GM23338 (cell line): ENCODE results near the gene ALDH1A2. TPM values are rescaled to one million over a fixed set of nuclear protein-coding genes. Genes with fewer than 3 reads are reported as not detected.

Experiments used
- ATAC-seq: fragments of 200-7000 bp; cut with Tn5 transposase; 3 replicates; pipeline ENCODE4 v1.9.1; 2020
- DNase-seq: peaks from one replicate; pipeline ENCODE4 v3.0.0-alpha.2; 2015; ENCODE audit warnings: low spot score
- H2AFZ ChIP-seq: fragments of 200-600 bp; sonication (generic); 2 replicates; pipeline ENCODE4 v1.8.0; 2016; ENCODE audit warnings: antibody characterized with exemption, mild to moderate bottlenecking, moderate library complexity
- H3F3A ChIP-seq: fragments of 200-600 bp; sonication (generic); replicated peaks from 2 replicates; pipeline ENCODE4 v1.8.0; 2017; ENCODE audit warnings: antibody characterized with exemption, mixed run types, low read depth
- H3K27ac ChIP-seq: fragments of 200-600 bp; sonication (generic); 2 replicates; pipeline ENCODE4 v1.6.1; 2016; ENCODE audit warnings: low read depth
- H3K27me3 ChIP-seq: fragments of 200-600 bp; sonication (generic); 2 replicates; pipeline ENCODE4 v1.8.0; 2016; ENCODE audit warnings: mild to moderate bottlenecking, mixed run types, moderate library complexity; ENCODE audit not compliant: insufficient read depth
- H3K36me3 ChIP-seq: fragments of 200-600 bp; sonication (generic); 2 replicates; pipeline ENCODE4 v1.8.0; 2016; ENCODE audit warnings: mild to moderate bottlenecking; ENCODE audit not compliant: insufficient read depth
- H3K4me1 ChIP-seq: fragments of 200-600 bp; sonication (generic); 2 replicates; pipeline ENCODE4 v1.8.0; 2016; ENCODE audit warnings: mild to moderate bottlenecking, moderate library complexity; ENCODE audit not compliant: insufficient read depth
- H3K4me2 ChIP-seq: fragments of 200-600 bp; sonication (generic); 2 replicates; pipeline ENCODE4 v1.7.1; 2017; ENCODE audit warnings: mixed run types
- H3K4me3 ChIP-seq: fragments of 200-600 bp; sonication (generic); 2 replicates; pipeline ENCODE4 v1.6.1; 2016; ENCODE audit warnings: mixed run types
- H3K79me2 ChIP-seq: fragments of 200-600 bp; sonication (generic); replicated peaks from 2 replicates; pipeline ENCODE4 v1.8.0; 2017; ENCODE audit warnings: mild to moderate bottlenecking; ENCODE audit not compliant: insufficient read depth
- H3K9me2 ChIP-seq: fragments of 200-600 bp; sonication (generic); 2 replicates; pipeline ENCODE4 v1.8.0; 2017; ENCODE audit not compliant: insufficient read depth
- H4K20me1 ChIP-seq: fragments of 200-600 bp; sonication (generic); replicated peaks from 2 replicates; pipeline ENCODE4 v1.8.0; 2017; ENCODE audit warnings: mild to moderate bottlenecking; ENCODE audit not compliant: insufficient read depth
- H3K27ac Mint-ChIP-seq: 2 replicates; pipeline ENCODE4 v1.8.0; 2020; ENCODE audit warnings: inconsistent platforms, mild to moderate bottlenecking, moderate library complexity, mixed read lengths
- H3K27me3 Mint-ChIP-seq: 3 replicates; pipeline ENCODE4 v1.8.0; 2022; ENCODE audit warnings: low read depth, mild to moderate bottlenecking, moderate library complexity, mixed read lengths, inconsistent platforms; ENCODE audit not compliant: insufficient read depth, poor library complexity
- H3K36me3 Mint-ChIP-seq: 3 replicates; pipeline ENCODE4 v1.8.0; 2021; ENCODE audit warnings: low read depth, mild to moderate bottlenecking, inconsistent platforms, moderate library complexity, mixed read lengths
- H3K4me1 Mint-ChIP-seq: 3 replicates; pipeline ENCODE4 v1.8.0; 2020; ENCODE audit warnings: mild to moderate bottlenecking, inconsistent platforms, mixed read lengths
- H3K4me3 Mint-ChIP-seq: 3 replicates; pipeline ENCODE4 v1.8.0; 2021; ENCODE audit warnings: moderate library complexity, mild to moderate bottlenecking, inconsistent platforms, mixed read lengths
- H3K9me3 Mint-ChIP-seq: 3 replicates; pipeline ENCODE4 v1.8.0; 2020; ENCODE audit warnings: moderate library complexity, mild to moderate bottlenecking, inconsistent platforms, mixed read lengths
- CREB1 ChIP-seq: fragments of 250-450 bp; sonication (Bioruptor Pico); IDR thresholded peaks from 2 replicates; pipeline ENCODE4 v1.5.0; 2020; ENCODE audit warnings: low read depth, mild to moderate bottlenecking, moderate library complexity
- EZH2 ChIP-seq: fragments of 200-600 bp; sonication (generic); IDR thresholded peaks from one replicate; pipeline ENCODE4 v1.8.0; 2017; ENCODE audit warnings: antibody characterized with exemption, mild to moderate bottlenecking, low read depth; ENCODE audit not compliant: unreplicated experiment
- EZH2phosphoT487 ChIP-seq: fragments of 200-600 bp; sonication (generic); IDR thresholded peaks from one replicate; pipeline ENCODE4 v1.8.1; 2018; ENCODE audit warnings: antibody characterized with exemption; ENCODE audit not compliant: unreplicated experiment
- JUNB ChIP-seq: IDR thresholded peaks from one replicate; pipeline ENCODE4 v1.6.1; 2016; ENCODE audit warnings: antibody characterized with exemption; ENCODE audit not compliant: unreplicated experiment
- NANOG ChIP-seq: IDR thresholded peaks from 2 replicates; pipeline ENCODE4 v1.6.1; 2016; ENCODE audit warnings: antibody characterized with exemption, borderline replicate concordance
- POLR2AphosphoS5 ChIP-seq: IDR thresholded peaks from 2 replicates; pipeline ENCODE4 v1.6.1; 2016; ENCODE audit warnings: antibody characterized with exemption, low read depth
- STAT1 ChIP-seq: IDR thresholded peaks from one replicate; pipeline ENCODE4 v1.6.1; 2016; ENCODE audit warnings: antibody characterized with exemption; ENCODE audit not compliant: unreplicated experiment
- ZNF114 ChIP-seq: fragments of 250-450 bp; sonication (Bioruptor Pico); IDR thresholded peaks from 2 replicates; pipeline ENCODE4 v1.5.0; 2020; ENCODE audit warnings: mild to moderate bottlenecking, moderate library complexity
- ZNF331 ChIP-seq: fragments of 250-450 bp; sonication (Bioruptor Pico); IDR thresholded peaks from 2 replicates; pipeline ENCODE4 v1.5.0; 2020; ENCODE audit warnings: low read depth, mild to moderate bottlenecking, moderate library complexity
- polyA plus RNA-seq: library from polyadenylated mRNA; unstranded; fragments of >200 nt; fragmentation: Nextera tagmentation; extraction: Ambion mirVana; gene quantifications from 2 replicates; pipeline ENCODE4 v1.2.1, GENCODE V29; 2016
- total RNA-seq: library from RNA; depleted of rRNA; stranded (reverse); fragments of >200 nt; shearing (Covaris generic); gene quantifications from 2 replicates; pipeline ENCODE4 v1.2.3, GENCODE V29; 2014
- TF ChIP-seq, protein P1 (sequence below): IDR thresholded peaks from 2 replicates; pipeline ENCODE4 v1.6.1; 2016; ENCODE audit warnings: antibody characterized with exemption
- TF ChIP-seq, protein P2 (sequence below): IDR thresholded peaks from one replicate; pipeline ENCODE4 v1.6.1; 2018; ENCODE audit warnings: antibody characterized with exemption; ENCODE audit not compliant: unreplicated experiment
- TF ChIP-seq, protein P3 (sequence below), 2 experiments: fragments of 200-600 bp in 1 of 2; sonication (generic) in 1 of 2; conservative IDR thresholded peaks; 2 replicates each; pipeline versions ENCODE4 v1.5.1 to v1.6.1; 2016 to 2017; ENCODE audit warnings: antibody characterized with exemption in 2 of 2, low read depth in 2 of 2, mild to moderate bottlenecking in 2 of 2, moderate library complexity in 1 of 2
- TF ChIP-seq, protein P4 (sequence below): fragments of 250-450 bp; sonication (Bioruptor Pico); IDR thresholded peaks from 2 replicates; pipeline ENCODE4 v1.5.0; 2020; ENCODE audit warnings: mild to moderate bottlenecking, moderate library complexity

ALDH1A2 gene
- total and polyA plus RNA-seq, 2 experiments from 2014 or later, result 0.80 TPM; not detected in 1

DNA sequence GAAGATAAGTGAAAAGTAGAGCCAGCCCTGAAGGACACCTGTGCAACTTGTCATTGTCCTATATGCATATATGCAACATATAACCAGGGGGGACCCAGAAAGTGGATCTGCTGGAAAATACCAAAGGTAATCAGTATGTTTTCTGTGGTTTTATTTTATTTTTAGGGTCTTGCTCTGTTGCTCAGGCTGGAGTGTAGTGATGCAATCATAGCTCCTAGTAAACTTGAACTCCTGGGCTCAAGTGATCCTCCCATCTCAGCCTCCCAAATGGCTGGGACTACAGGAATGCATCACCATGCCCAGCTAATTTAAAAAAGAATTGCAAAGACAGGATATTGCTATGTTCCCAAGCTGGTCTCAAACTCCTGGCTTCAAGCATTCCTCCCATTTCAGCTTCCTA, 18.0 kb upstream of the ALDH1A2 start:
- Mint-ChIP-seq H3K27ac (no peak overlapping the region), H3K36me3 (no peaks in the 10 kb centered on the region), H3K4me1 (peaks cover 18% of the 10 kb centered on the region; the same call in 2 of the 3 replicates), H3K27me3 (no peaks in the 10 kb centered on the region), H3K9me3 (no peaks in the 10 kb centered on the region), H3K4me3 (no peak overlapping the region)
- H3K9me2 ChIP-seq, result no peaks in the 10 kb centered on the region; the same call in none of the 2 replicates
- no peaks in the 10 kb centered on the region for H3K79me2 ChIP-seq
- no peak overlapping the region for H3K4me3 ChIP-seq
- TF ChIP-seq, protein P1, sequence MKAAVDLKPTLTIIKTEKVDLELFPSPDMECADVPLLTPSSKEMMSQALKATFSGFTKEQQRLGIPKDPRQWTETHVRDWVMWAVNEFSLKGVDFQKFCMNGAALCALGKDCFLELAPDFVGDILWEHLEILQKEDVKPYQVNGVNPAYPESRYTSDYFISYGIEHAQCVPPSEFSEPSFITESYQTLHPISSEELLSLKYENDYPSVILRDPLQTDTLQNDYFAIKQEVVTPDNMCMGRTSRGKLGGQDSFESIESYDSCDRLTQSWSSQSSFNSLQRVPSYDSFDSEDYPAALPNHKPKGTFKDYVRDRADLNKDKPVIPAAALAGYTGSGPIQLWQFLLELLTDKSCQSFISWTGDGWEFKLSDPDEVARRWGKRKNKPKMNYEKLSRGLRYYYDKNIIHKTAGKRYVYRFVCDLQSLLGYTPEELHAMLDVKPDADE, result no peak
- TF ChIP-seq JUNB, result no peak
- no peak for TF ChIP-seq ZNF331
- no peak for TF ChIP-seq EZH2phosphoT487
- TF ChIP-seq CREB1 (CRISPR knock-in tag), result no peak
- TF ChIP-seq EZH2, result no peak
- TF ChIP-seq, protein P2, sequence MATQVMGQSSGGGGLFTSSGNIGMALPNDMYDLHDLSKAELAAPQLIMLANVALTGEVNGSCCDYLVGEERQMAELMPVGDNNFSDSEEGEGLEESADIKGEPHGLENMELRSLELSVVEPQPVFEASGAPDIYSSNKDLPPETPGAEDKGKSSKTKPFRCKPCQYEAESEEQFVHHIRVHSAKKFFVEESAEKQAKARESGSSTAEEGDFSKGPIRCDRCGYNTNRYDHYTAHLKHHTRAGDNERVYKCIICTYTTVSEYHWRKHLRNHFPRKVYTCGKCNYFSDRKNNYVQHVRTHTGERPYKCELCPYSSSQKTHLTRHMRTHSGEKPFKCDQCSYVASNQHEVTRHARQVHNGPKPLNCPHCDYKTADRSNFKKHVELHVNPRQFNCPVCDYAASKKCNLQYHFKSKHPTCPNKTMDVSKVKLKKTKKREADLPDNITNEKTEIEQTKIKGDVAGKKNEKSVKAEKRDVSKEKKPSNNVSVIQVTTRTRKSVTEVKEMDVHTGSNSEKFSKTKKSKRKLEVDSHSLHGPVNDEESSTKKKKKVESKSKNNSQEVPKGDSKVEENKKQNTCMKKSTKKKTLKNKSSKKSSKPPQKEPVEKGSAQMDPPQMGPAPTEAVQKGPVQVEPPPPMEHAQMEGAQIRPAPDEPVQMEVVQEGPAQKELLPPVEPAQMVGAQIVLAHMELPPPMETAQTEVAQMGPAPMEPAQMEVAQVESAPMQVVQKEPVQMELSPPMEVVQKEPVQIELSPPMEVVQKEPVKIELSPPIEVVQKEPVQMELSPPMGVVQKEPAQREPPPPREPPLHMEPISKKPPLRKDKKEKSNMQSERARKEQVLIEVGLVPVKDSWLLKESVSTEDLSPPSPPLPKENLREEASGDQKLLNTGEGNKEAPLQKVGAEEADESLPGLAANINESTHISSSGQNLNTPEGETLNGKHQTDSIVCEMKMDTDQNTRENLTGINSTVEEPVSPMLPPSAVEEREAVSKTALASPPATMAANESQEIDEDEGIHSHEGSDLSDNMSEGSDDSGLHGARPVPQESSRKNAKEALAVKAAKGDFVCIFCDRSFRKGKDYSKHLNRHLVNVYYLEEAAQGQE, result no peak
- TF ChIP-seq NANOG, result no peak
- no peak for TF ChIP-seq STAT1
- TF ChIP-seq, protein P3, sequence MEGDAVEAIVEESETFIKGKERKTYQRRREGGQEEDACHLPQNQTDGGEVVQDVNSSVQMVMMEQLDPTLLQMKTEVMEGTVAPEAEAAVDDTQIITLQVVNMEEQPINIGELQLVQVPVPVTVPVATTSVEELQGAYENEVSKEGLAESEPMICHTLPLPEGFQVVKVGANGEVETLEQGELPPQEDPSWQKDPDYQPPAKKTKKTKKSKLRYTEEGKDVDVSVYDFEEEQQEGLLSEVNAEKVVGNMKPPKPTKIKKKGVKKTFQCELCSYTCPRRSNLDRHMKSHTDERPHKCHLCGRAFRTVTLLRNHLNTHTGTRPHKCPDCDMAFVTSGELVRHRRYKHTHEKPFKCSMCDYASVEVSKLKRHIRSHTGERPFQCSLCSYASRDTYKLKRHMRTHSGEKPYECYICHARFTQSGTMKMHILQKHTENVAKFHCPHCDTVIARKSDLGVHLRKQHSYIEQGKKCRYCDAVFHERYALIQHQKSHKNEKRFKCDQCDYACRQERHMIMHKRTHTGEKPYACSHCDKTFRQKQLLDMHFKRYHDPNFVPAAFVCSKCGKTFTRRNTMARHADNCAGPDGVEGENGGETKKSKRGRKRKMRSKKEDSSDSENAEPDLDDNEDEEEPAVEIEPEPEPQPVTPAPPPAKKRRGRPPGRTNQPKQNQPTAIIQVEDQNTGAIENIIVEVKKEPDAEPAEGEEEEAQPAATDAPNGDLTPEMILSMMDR (conservative IDR thresholded peaks at IDR 0.05; ENCODE audit: low read depth in 2 of 2), result no peak
- no peak for TF ChIP-seq POLR2AphosphoS5
- TF ChIP-seq, protein P4, sequence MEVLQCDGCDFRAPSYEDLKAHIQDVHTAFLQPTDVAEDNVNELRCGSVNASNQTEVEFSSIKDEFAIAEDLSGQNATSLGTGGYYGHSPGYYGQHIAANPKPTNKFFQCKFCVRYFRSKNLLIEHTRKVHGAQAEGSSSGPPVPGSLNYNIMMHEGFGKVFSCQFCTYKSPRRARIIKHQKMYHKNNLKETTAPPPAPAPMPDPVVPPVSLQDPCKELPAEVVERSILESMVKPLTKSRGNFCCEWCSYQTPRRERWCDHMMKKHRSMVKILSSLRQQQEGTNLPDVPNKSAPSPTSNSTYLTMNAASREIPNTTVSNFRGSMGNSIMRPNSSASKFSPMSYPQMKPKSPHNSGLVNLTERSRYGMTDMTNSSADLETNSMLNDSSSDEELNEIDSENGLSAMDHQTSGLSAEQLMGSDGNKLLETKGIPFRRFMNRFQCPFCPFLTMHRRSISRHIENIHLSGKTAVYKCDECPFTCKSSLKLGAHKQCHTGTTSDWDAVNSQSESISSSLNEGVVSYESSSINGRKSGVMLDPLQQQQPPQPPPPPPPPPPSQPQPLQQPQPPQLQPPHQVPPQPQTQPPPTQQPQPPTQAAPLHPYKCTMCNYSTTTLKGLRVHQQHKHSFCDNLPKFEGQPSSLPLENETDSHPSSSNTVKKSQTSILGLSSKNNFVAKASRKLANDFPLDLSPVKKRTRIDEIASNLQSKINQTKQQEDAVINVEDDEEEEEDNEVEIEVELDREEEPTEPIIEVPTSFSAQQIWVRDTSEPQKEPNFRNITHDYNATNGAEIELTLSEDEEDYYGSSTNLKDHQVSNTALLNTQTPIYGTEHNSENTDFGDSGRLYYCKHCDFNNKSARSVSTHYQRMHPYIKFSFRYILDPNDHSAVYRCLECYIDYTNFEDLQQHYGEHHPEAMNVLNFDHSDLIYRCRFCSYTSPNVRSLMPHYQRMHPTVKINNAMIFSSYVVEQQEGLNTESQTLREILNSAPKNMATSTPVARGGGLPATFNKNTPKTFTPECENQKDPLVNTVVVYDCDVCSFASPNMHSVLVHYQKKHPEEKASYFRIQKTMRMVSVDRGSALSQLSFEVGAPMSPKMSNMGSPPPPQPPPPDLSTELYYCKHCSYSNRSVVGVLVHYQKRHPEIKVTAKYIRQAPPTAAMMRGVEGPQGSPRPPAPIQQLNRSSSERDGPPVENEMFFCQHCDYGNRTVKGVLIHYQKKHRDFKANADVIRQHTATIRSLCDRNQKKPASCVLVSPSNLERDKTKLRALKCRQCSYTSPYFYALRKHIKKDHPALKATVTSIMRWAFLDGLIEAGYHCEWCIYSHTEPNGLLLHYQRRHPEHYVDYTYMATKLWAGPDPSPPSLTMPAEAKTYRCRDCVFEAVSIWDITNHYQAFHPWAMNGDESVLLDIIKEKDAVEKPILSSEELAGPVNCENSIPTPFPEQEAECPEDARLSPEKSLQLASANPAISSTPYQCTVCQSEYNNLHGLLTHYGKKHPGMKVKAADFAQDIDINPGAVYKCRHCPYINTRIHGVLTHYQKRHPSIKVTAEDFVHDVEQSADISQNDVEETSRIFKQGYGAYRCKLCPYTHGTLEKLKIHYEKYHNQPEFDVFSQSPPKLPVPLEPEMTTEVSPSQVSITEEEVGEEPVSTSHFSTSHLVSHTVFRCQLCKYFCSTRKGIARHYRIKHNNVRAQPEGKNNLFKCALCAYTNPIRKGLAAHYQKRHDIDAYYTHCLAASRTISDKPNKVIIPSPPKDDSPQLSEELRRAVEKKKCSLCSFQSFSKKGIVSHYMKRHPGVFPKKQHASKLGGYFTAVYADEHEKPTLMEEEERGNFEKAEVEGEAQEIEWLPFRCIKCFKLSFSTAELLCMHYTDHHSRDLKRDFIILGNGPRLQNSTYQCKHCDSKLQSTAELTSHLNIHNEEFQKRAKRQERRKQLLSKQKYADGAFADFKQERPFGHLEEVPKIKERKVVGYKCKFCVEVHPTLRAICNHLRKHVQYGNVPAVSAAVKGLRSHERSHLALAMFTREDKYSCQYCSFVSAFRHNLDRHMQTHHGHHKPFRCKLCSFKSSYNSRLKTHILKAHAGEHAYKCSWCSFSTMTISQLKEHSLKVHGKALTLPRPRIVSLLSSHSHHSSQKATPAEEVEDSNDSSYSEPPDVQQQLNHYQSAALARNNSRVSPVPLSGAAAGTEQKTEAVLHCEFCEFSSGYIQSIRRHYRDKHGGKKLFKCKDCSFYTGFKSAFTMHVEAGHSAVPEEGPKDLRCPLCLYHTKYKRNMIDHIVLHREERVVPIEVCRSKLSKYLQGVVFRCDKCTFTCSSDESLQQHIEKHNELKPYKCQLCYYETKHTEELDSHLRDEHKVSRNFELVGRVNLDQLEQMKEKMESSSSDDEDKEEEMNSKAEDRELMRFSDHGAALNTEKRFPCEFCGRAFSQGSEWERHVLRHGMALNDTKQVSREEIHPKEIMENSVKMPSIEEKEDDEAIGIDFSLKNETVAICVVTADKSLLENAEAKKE, result no peak
- TF ChIP-seq ZNF114 (CRISPR knock-in tag), result no peak
- no peaks in the 10 kb centered on the region for H3K27me3 ChIP-seq
- H3K36me3 ChIP-seq, result no peaks in the 10 kb centered on the region
- DNase-seq (no peak), ATAC-seq (no peak)
- H4K20me1 ChIP-seq, result no peaks in the 10 kb centered on the region
- no peaks in the 10 kb centered on the region for H3F3A ChIP-seq
- no peak overlapping the region for H3K27ac ChIP-seq
- H3K4me2 ChIP-seq, result no peak overlapping the region
- peaks cover 11% of the 10 kb centered on the region; the same call in 1 of the 2 replicates for H3K4me1 ChIP-seq
- no peak overlapping the region for H2AFZ ChIP-seq
